NB4 (cell line): ENCODE data around the gene SESTD1.

Experiments
- DNase-seq: peaks from one replicate; pipeline ENCODE4 v3.0.0; 2010; ENCODE audit warnings: low read depth
- H3K4me3 ChIP-seq: one replicate; pipeline ENCODE4 v1.5.1; 2011; ENCODE audit warnings: mild to moderate bottlenecking, low read depth, low read length, moderate library complexity
- CTCF ChIP-seq: IDR thresholded peaks from one replicate; pipeline ENCODE4 v1.5.1; 2012; ENCODE audit warnings: low read depth, low read length
- MAX ChIP-seq: IDR thresholded peaks from 2 replicates; pipeline ENCODE4 v1.6.1; 2011; ENCODE audit warnings: low read depth, low read length
- MYC ChIP-seq: IDR thresholded peaks from 2 replicates; pipeline ENCODE4 v1.6.1; 2011; ENCODE audit warnings: low read depth, low read length
- POLR2A ChIP-seq: IDR thresholded peaks from 2 replicates; pipeline ENCODE4 v1.6.1; 2011; ENCODE audit warnings: mild to moderate bottlenecking; ENCODE audit not compliant: insufficient read length; ENCODE audit errors: extremely low read depth

Gene SESTD1

GRCh38 chr2:179285060-179285459, 20.4 kb upstream of the SESTD1 start:
- TF ChIP-seq POLR2A (no peak), MAX (no peak), CTCF (no peak)

GRCh38 chr2:179277429-179278196, 13.0 kb upstream of the SESTD1 start:
- no peak overlapping the region for H3K4me3 ChIP-seq
- no peak for DNase-seq
- no peak for TF ChIP-seq MAX
- TF ChIP-seq POLR2A, result no peak
- no peak for TF ChIP-seq CTCF
- TF ChIP-seq MYC, result no peak

More at GRCh38 chr2:179285060-179285459, 20.4 kb upstream of the SESTD1 start:
- no peak overlapping the region for H3K4me3 ChIP-seq
- DNase-seq, result no peak

GRCh38 chr2:179275253-179276012, 10.8 kb upstream of the SESTD1 start:
- TF ChIP-seq POLR2A (no peak), CTCF (no peak), MYC (no peak), MAX (no peak)

GRCh38 chr2:179274749-179275148, 10.1 kb upstream of the SESTD1 start:
- no peak overlapping the region for H3K4me3 ChIP-seq
- no peak for TF ChIP-seq MYC
- DNase-seq, result peak; percentile 24

More at GRCh38 chr2:179275253-179276012, 10.8 kb upstream of the SESTD1 start:
- no peak for DNase-seq
- H3K4me3 ChIP-seq, result no peak overlapping the region

- no peak for DNase-seq
- no peak overlapping the region for H3K4me3 ChIP-seq
- TF ChIP-seq MAX, result no peak
- TF ChIP-seq POLR2A, result no peak
- TF ChIP-seq MYC, result no peak
- TF ChIP-seq CTCF, result no peak
These were observed 8.9 kb upstream of the SESTD1 start for GRCh38 chr2:179273461-179273962.

GRCh38 chr2:179272406-179273192, 8.0 kb upstream of the SESTD1 start:
- H3K4me3 ChIP-seq, result no peak overlapping the region
- no peak for DNase-seq
- TF ChIP-seq MYC, result no peak
